Fibroblast of the aortic adventitia (primary cell): ENCODE data around the gene KRTAP3-3. TPM values are rescaled to one million over a fixed set of nuclear protein-coding genes. Genes with fewer than 3 reads are reported as not detected.

Source experiments
- DNase-seq: peaks from one replicate; pipeline ENCODE4 v3.0.0-alpha.2; 2010; ENCODE audit warnings: low read depth
- H3K4me3 ChIP-seq: 2 replicates; pipeline ENCODE4 v1.5.1; 2011; ENCODE audit warnings: low read depth, mild to moderate bottlenecking, control low read depth, low read length, moderate library complexity
- total RNA-seq: library from RNA; depleted of rRNA; stranded (reverse); fragments of >200 nt; gene quantifications from 2 replicates; pipeline ENCODE4 v1.2.3, GENCODE V29; 2012; ENCODE audit warnings: low replicate concordance
- TF ChIP-seq, protein P1 (sequence below): IDR thresholded peaks from 2 replicates; pipeline ENCODE4 v1.5.1; 2011; ENCODE audit warnings: mild to moderate bottlenecking, low read length, control low read depth, inconsistent platforms; ENCODE audit not compliant: insufficient read depth

The KRTAP3-3 gene
- total RNA-seq, 1 donor, result not detected

DNA sequence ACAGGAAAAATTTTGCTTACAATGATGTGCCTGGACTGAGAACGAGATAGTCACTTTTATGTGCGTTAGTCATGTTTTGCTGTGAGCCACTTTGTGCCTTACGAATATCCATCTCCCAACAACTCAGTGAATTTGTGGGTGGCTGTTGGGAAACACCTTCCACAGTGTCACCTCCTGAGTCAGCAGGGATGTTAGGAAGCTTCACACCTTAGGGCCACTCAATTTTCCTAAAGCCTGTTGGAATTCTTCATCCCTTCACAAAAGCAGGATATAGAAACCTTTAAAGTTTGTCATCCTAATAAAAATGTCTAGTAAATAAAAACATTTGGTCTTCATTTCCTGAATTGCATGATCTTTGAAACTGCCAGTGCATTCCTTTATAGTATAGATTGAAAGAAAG, 19.2 kb upstream of the KRTAP3-3 start:
- no peak overlapping the region for H3K4me3 ChIP-seq
- TF ChIP-seq, protein P1, sequence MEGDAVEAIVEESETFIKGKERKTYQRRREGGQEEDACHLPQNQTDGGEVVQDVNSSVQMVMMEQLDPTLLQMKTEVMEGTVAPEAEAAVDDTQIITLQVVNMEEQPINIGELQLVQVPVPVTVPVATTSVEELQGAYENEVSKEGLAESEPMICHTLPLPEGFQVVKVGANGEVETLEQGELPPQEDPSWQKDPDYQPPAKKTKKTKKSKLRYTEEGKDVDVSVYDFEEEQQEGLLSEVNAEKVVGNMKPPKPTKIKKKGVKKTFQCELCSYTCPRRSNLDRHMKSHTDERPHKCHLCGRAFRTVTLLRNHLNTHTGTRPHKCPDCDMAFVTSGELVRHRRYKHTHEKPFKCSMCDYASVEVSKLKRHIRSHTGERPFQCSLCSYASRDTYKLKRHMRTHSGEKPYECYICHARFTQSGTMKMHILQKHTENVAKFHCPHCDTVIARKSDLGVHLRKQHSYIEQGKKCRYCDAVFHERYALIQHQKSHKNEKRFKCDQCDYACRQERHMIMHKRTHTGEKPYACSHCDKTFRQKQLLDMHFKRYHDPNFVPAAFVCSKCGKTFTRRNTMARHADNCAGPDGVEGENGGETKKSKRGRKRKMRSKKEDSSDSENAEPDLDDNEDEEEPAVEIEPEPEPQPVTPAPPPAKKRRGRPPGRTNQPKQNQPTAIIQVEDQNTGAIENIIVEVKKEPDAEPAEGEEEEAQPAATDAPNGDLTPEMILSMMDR, result no peak
- DNase-seq, result no peak

DNA sequence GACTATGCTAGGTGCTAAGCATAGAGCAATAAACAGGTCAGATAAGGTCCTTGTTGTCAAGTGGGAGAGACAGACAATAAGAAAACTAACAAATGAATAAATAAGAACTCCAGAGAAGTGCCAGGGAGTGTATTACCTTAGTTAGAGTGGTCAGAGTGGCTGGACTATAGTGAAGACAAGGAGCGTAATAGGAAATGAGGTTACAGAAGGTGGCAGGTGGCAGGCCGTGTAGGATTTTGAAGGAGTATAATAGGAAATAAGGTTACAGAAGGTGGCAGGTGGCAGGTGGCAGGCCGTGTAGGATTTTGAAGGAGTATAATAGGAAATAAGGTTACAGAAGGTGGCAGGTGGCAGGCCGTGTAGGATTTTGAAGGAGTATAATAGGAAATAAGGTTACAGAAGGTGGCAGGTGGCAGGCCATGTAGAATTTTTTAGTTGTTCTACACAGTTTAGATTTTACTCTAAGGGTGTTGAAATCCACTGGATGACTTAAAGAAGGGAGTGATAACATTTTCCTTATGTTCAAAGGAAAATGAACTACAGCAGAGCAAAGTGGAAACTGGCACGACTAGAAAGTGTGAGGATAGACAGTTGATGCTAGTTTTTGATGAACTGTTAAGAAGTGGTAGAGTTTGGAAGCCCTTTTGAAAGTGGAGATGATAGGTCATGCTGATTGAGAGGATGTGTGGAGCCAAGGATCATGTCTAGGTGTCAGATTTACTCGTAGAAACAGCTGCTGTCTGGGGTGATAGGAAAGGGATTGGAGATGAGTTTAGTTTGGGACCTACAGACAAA, 18.6 kb upstream of the KRTAP3-3 start:
- DNase-seq, result no peak
- no peak overlapping the region for H3K4me3 ChIP-seq
- TF ChIP-seq, protein P1, result no peak

DNA sequence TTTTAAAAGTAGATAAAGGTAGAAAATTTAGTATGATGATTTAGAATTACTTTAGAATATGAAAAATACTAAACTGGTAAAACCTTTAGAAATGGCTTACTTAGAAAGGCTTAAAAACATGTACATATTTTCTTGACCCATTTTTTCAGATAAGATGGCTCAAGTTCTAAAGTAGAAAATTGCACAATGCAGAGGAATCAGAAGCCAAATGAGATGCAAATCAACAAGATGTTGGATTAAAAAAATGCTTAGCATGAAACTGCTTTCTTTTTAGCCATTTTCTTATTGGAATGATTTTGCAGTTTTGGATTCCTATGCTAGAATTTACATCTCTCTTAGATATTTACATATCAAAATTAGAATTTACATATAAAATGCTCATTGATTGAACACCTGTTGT, 16.5 kb upstream of the KRTAP3-3 start:
- peak; percentile 10 for DNase-seq
- TF ChIP-seq, protein P1, result no peak
- H3K4me3 ChIP-seq, result no peak overlapping the region

DNA sequence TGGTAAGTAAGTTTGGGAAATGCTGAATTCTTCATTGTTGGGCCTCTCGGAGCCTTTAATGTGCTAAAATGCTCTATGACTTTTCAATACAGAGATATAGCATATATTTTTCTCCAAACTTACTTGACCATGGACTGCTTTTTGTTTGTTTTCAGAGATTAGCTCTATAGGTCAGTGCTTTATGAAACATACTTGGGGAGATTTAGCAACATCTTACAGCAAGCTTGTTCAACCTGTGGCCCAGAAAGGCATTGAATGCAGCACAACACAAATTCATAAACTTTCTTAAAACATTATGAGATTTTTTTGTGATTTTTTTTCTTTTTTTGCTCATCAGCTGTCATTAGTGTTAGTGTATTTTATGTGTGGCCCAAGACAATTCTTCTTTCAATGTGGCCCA, 16.0 kb upstream of the KRTAP3-3 start:
- no peak for DNase-seq
- no peak overlapping the region for H3K4me3 ChIP-seq
- TF ChIP-seq, protein P1, result no peak

DNA sequence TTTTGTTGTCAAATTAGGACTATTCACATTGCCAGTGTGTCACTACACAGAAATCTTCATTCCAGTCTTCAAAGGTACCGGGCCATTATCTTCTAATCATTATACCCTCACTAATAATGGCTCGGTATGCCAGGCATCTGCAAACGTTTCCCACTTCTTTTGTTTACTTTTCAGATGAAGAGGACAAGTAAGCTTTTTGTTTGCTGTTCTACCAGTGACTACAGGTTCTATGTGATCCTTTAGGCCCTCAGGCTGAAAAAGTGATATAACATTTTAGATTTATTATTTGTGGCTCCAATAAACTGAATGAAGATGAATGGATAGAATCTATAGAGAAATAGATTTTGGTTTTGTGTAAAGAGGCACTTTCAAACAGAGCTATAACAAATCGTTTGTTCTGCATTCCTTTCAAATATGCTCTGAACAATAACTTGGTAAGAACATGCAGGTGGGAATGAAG, 15.4 kb upstream of the KRTAP3-3 start:
- DNase-seq, result no peak
- H3K4me3 ChIP-seq, result no peak overlapping the region
- TF ChIP-seq, protein P1, result no peak

DNA sequence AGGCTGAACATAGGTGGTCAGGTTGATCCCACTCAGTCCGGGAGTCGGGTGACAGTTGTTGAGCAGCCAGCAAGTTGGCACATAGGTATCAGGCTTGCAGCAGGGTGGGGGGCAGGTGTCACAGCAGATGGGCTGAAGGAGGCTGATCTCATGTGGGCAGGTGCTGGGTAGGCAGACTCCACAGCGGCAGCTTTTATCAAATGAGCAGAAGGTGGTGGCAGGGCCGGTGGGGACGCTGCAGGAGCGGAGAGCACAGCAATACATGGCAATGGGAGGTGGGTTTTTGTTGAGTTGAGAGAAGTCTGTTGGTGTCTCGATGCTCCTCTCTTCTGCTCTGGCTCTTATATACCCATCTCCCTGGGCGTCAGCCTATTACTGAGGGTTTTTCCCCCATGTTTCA, 14.8 kb upstream of the KRTAP3-3 start, which contains the start of gene KRTAP3-1:
Gene KRTAP3-1, minus strand, starts transcription at position 318 of the 400 bp plus-strand sequence. Its CDS starts 54 bp downstream, at position 264.
- no peak within 1 kb of the TSS for H3K4me3 ChIP-seq
- TF ChIP-seq, protein P1, result no peak
- DNase-seq, result no peak
